ENCODE measurements around the gene EMILIN3.

DNA sequence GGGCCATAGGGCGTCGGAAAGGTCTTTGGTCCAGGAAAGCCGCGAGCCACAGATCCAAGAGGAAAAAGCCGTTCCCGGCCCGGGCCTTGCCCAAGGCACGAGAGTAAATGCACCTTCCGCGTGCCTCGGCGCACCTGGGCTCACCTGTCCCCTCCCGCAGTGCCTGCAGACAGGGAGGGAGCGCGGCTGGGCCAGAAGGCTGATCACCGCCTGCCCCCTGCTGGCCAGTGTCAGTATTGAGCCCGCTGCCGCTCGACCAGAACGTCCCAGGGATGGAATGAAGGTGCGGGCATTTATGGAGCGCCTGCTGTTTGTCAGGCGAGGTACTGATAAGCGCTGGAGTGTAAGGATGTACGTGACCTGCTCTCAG is 26.7 kb downstream of the EMILIN3 start:
- TF ChIP-seq, protein P1, sequence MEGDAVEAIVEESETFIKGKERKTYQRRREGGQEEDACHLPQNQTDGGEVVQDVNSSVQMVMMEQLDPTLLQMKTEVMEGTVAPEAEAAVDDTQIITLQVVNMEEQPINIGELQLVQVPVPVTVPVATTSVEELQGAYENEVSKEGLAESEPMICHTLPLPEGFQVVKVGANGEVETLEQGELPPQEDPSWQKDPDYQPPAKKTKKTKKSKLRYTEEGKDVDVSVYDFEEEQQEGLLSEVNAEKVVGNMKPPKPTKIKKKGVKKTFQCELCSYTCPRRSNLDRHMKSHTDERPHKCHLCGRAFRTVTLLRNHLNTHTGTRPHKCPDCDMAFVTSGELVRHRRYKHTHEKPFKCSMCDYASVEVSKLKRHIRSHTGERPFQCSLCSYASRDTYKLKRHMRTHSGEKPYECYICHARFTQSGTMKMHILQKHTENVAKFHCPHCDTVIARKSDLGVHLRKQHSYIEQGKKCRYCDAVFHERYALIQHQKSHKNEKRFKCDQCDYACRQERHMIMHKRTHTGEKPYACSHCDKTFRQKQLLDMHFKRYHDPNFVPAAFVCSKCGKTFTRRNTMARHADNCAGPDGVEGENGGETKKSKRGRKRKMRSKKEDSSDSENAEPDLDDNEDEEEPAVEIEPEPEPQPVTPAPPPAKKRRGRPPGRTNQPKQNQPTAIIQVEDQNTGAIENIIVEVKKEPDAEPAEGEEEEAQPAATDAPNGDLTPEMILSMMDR (IDR thresholded peaks at IDR 0.05; ENCODE audit: insufficient read depth, low read depth, low read length), result peak; percentile 82
- TF ChIP-seq EZH2 (IDR thresholded peaks at IDR 0.05; ENCODE audit: insufficient read depth, low read length), result no peak

All from astrocyte (in vitro differentiated cells and primary cell).